VCaP (cell line): ENCODE results near the gene ACSBG1.

ENCODE experiments used
- H3K27ac ChIP-seq: fragments of 450-650 bp; 2 replicates; pipeline ENCODE4 v1.5.1; 2017
- CTCF ChIP-seq: fragments of 450-650 bp; conservative IDR thresholded peaks from 2 replicates; pipeline ENCODE4 v1.5.1; 2017; ENCODE audit warnings: mild to moderate bottlenecking, moderate library complexity

Gene ACSBG1

GRCh38 chr15:78261062-78261461 lies 26.7 kb upstream of the ACSBG1 start:
- no peak for TF ChIP-seq CTCF
- H3K27ac ChIP-seq, result peak overlapping the region; percentile 97

GRCh38 chr15:78260489-78260888 lies 26.1 kb upstream of the ACSBG1 start:
- H3K27ac ChIP-seq, result peak overlapping the region; percentile 97
- no peak for TF ChIP-seq CTCF

GRCh38 chr15:78259232-78259631 lies 24.9 kb upstream of the ACSBG1 start:
- no peak for TF ChIP-seq CTCF
- H3K27ac ChIP-seq, result no peak overlapping the region

- no peak for TF ChIP-seq CTCF
- no peak overlapping the region for H3K27ac ChIP-seq
Observed at GRCh38 chr15:78257681-78258080, 23.3 kb upstream of the ACSBG1 start.

GRCh38 chr15:78256044-78256437 lies 21.7 kb upstream of the ACSBG1 start:
- H3K27ac ChIP-seq, result no peak overlapping the region
- TF ChIP-seq CTCF, result no peak

GRCh38 chr15:78255421-78256043 lies 21.2 kb upstream of the ACSBG1 start:
- no peak for TF ChIP-seq CTCF
- H3K27ac ChIP-seq, result no peak overlapping the region

- TF ChIP-seq CTCF, result no peak
- H3K27ac ChIP-seq, result no peak overlapping the region
Observed at GRCh38 chr15:78251136-78251535, 16.8 kb upstream of the ACSBG1 start.
